IPS-20b (cell line): Measurements from ENCODE around the gene LDHAL6B.

Experiments used
- H3K27ac ChIP-seq: one replicate; pipeline ENCODE4 v1.5.1; 2013; ENCODE audit warnings: low read length
- H3K27me3 ChIP-seq: 2 replicates; pipeline ENCODE4 v1.6.1; 2013; ENCODE audit warnings: mild to moderate bottlenecking, low read length, inconsistent platforms; ENCODE audit not compliant: insufficient read depth
- H3K36me3 ChIP-seq: 2 replicates; pipeline ENCODE4 v1.6.1; 2013; ENCODE audit warnings: low read depth, mild to moderate bottlenecking, inconsistent platforms, low read length, moderate library complexity; ENCODE audit not compliant: insufficient read depth
- H3K4me1 ChIP-seq: 2 replicates; pipeline ENCODE4 v1.6.1; 2013; ENCODE audit warnings: mild to moderate bottlenecking, control low read depth, inconsistent platforms, low read length, moderate library complexity; ENCODE audit not compliant: insufficient read depth
- H3K4me3 ChIP-seq: 2 replicates; pipeline ENCODE4 v1.5.1; 2013; ENCODE audit warnings: mild to moderate bottlenecking, low read length, inconsistent platforms
- H3K9ac ChIP-seq: 2 replicates; pipeline ENCODE4 v1.6.1; 2013; ENCODE audit warnings: low read depth, mild to moderate bottlenecking, inconsistent platforms, low read length, moderate library complexity
- H3K9me3 ChIP-seq: 2 replicates; pipeline ENCODE4 v1.6.1; 2013; ENCODE audit warnings: mild to moderate bottlenecking, low read depth, low read length, inconsistent platforms; ENCODE audit not compliant: insufficient read depth

LDHAL6B gene

GRCh38 chr15:59179717-59180116, 26.9 kb upstream of the LDHAL6B start:
- Histone ChIP-seq H3K27me3 (no peaks in the 10 kb centered on the region), H3K4me1 (no peaks in the 10 kb centered on the region), H3K9ac (no peak overlapping the region), H3K9me3 (no peaks in the 10 kb centered on the region; the same call in 1 of the 2 replicates), H3K36me3 (peaks cover 56% of the 10 kb centered on the region), H3K27ac (no peak overlapping the region), H3K4me3 (no peak overlapping the region)

GRCh38 chr15:59180945-59181600, 25.6 kb upstream of the LDHAL6B start:
- Histone ChIP-seq H3K36me3 (peaks cover 63% of the 10 kb centered on the region), H3K27me3 (no peaks in the 10 kb centered on the region), H3K9me3 (no peaks in the 10 kb centered on the region; the same call in 1 of the 2 replicates), H3K4me1 (no peaks in the 10 kb centered on the region), H3K27ac (no peak overlapping the region), H3K9ac (no peak overlapping the region), H3K4me3 (no peak overlapping the region)

- no peaks in the 10 kb centered on the region for H3K4me1 ChIP-seq
- no peak overlapping the region for H3K9ac ChIP-seq
- no peaks in the 10 kb centered on the region for H3K27me3 ChIP-seq
- H3K9me3 ChIP-seq = no peaks in the 10 kb centered on the region; the same call in 1 of the 2 replicates
- no peak overlapping the region for H3K4me3 ChIP-seq
- H3K36me3 ChIP-seq = peaks cover 65% of the 10 kb centered on the region
- H3K27ac ChIP-seq = no peak overlapping the region
Measured at GRCh38 chr15:59185725-59186124, 20.9 kb upstream of the LDHAL6B start.

- Histone ChIP-seq H3K36me3 (peaks cover 64% of the 10 kb centered on the region), H3K27me3 (no peaks in the 10 kb centered on the region), H3K27ac (no peak overlapping the region), H3K9me3 (no peaks in the 10 kb centered on the region; the same call in 1 of the 2 replicates), H3K4me1 (no peaks in the 10 kb centered on the region), H3K4me3 (no peak overlapping the region), H3K9ac (no peak overlapping the region)
Measured at GRCh38 chr15:59186501-59186900, 20.1 kb upstream of the LDHAL6B start.

- Histone ChIP-seq H3K4me1 (no peaks in the 10 kb centered on the region), H3K27me3 (no peaks in the 10 kb centered on the region), H3K36me3 (peaks cover 65% of the 10 kb centered on the region), H3K27ac (no peak overlapping the region), H3K4me3 (no peak overlapping the region), H3K9me3 (no peaks in the 10 kb centered on the region), H3K9ac (no peak overlapping the region)
Measured at GRCh38 chr15:59189241-59189640, 17.4 kb upstream of the LDHAL6B start.

- Histone ChIP-seq H3K27me3 (no peaks in the 10 kb centered on the region), H3K9me3 (no peaks in the 10 kb centered on the region), H3K9ac (no peak overlapping the region), H3K27ac (no peak overlapping the region), H3K4me1 (no peaks in the 10 kb centered on the region), H3K36me3 (peaks cover 69% of the 10 kb centered on the region), H3K4me3 (no peak overlapping the region)
Measured at GRCh38 chr15:59190291-59190690, 16.4 kb upstream of the LDHAL6B start.

- Histone ChIP-seq H3K4me3 (no peak overlapping the region), H3K27ac (no peak overlapping the region), H3K27me3 (no peaks in the 10 kb centered on the region), H3K9me3 (no peaks in the 10 kb centered on the region), H3K9ac (no peak overlapping the region), H3K4me1 (no peaks in the 10 kb centered on the region), H3K36me3 (peaks cover 69% of the 10 kb centered on the region)
Measured at GRCh38 chr15:59191855-59192237, 14.8 kb upstream of the LDHAL6B start.

GRCh38 chr15:59194639-59195325, 11.9 kb upstream of the LDHAL6B start:
- H3K9ac ChIP-seq = no peak overlapping the region
- no peaks in the 10 kb centered on the region for H3K4me1 ChIP-seq
- H3K4me3 ChIP-seq = no peak overlapping the region
- no peaks in the 10 kb centered on the region for H3K9me3 ChIP-seq
- H3K36me3 ChIP-seq = peaks cover 60% of the 10 kb centered on the region
- no peaks in the 10 kb centered on the region for H3K27me3 ChIP-seq
- H3K27ac ChIP-seq = no peak overlapping the region

- H3K27me3 ChIP-seq = no peaks in the 10 kb centered on the region
- peaks cover 66% of the 10 kb centered on the region for H3K36me3 ChIP-seq
- no peak overlapping the region for H3K4me3 ChIP-seq
- H3K27ac ChIP-seq = no peak overlapping the region
- H3K9ac ChIP-seq = no peak overlapping the region
- no peaks in the 10 kb centered on the region for H3K9me3 ChIP-seq
- no peaks in the 10 kb centered on the region for H3K4me1 ChIP-seq
Measured at GRCh38 chr15:59196416-59196815, 10.2 kb upstream of the LDHAL6B start.

- no peaks in the 10 kb centered on the region for H3K9me3 ChIP-seq
- H3K4me1 ChIP-seq = no peaks in the 10 kb centered on the region
- peaks cover 70% of the 10 kb centered on the region for H3K36me3 ChIP-seq
- H3K27me3 ChIP-seq = no peaks in the 10 kb centered on the region
- H3K27ac ChIP-seq = no peak overlapping the region
- no peak overlapping the region for H3K9ac ChIP-seq
- H3K4me3 ChIP-seq = no peak overlapping the region
Measured at GRCh38 chr15:59197454-59197853, 9.2 kb upstream of the LDHAL6B start.

- H3K36me3 ChIP-seq = peaks cover 70% of the 10 kb centered on the region
- H3K27ac ChIP-seq = no peak overlapping the region
- no peak overlapping the region for H3K9ac ChIP-seq
Measured at GRCh38 chr15:59199626-59200465, 6.8 kb upstream of the LDHAL6B start.

More at GRCh38 chr15:59199626-59200465, 6.8 kb upstream of the LDHAL6B start:
- Histone ChIP-seq H3K4me3 (no peak overlapping the region), H3K9me3 (no peaks in the 10 kb centered on the region), H3K4me1 (no peaks in the 10 kb centered on the region), H3K27me3 (no peaks in the 10 kb centered on the region)
